Measurements from ENCODE around the gene ZPBP. TPM values are rescaled to one million over a fixed set of nuclear protein-coding genes. Genes with fewer than 3 reads are reported as not detected.

The ZPBP gene
- total RNA-seq, 1 experiment from 2014 or later: not detected

DNA sequence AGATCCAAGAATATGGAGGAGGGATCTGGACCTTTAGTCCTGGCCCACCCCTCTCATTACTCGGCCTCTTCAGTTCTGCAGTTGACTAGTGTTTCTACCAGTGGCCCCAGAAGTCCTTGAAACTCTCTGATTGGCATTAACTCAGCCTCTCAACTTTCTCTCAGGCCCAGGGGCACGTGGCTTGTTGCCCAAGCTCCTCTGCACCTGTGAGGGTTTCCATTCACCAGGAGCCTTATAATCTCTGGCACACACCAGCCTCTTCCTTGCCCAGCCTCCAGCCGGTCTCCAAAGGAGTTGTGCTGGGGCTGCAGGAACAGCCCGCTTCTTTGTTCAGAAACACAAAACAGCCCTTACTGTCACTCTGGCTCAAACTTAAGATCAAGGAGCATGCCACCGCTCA lies 47.6 kb upstream of the ZPBP start:
- Histone ChIP-seq H3K14ac (ENCODE audit: insufficient read depth, low read length) (no peak overlapping the region), H3K23ac (ENCODE audit: insufficient read length, low read depth, low read length) (no peak overlapping the region), H3K18ac (ENCODE audit: insufficient read length, low read depth, low read length) (no peak overlapping the region), H2AK5ac (ENCODE audit: insufficient read length, low read length) (no peak overlapping the region), H3K9me3 (ENCODE audit: control insufficient read depth, low read depth, low read length) (no peaks in the 10 kb centered on the region), H4K8ac (replicated peaks; ENCODE audit: insufficient read length, low read depth, low read length) (no peak overlapping the region), H3K27ac (ENCODE audit: insufficient read length, low read depth, low read length) (no peak overlapping the region), H3K27me3 (ENCODE audit: insufficient read depth, low read length) (no peaks in the 10 kb centered on the region), H2BK20ac (ENCODE audit: low read depth, low read length, poor library complexity, severe bottlenecking) (no peak overlapping the region), H3K56ac (ENCODE audit: insufficient read length, low read depth, low read length) (no peak overlapping the region), H3K79me1 (ENCODE audit: insufficient read depth, low read depth, low read length, poor library complexity, severe bottlenecking) (no peaks in the 10 kb centered on the region), H2AFZ (ENCODE audit: low read length) (no peak overlapping the region), H3K4me1 (ENCODE audit: insufficient read depth, low read length) (no peaks in the 10 kb centered on the region), H2BK12ac (ENCODE audit: insufficient read length, low read depth, low read length) (no peak overlapping the region), H3K23me2 (ENCODE audit: insufficient read length, low read depth, low read length, poor library complexity, severe bottlenecking) (no peaks in the 10 kb centered on the region), H3K4me2 (ENCODE audit: insufficient read depth, insufficient read length, low read length) (no peak overlapping the region), H3T11ph (ENCODE audit: low read length) (no peak overlapping the region), H2BK120ac (ENCODE audit: low read depth, low read length, poor library complexity, severe bottlenecking) (no peak overlapping the region), H3K9ac (ENCODE audit: extremely low read depth, insufficient read length, low read length) (no peak overlapping the region), H3K79me2 (ENCODE audit: insufficient read depth, low read length) (no peaks in the 10 kb centered on the region), H4K91ac (ENCODE audit: insufficient read length, low read depth, low read length) (no peak overlapping the region), H3K4ac (ENCODE audit: low read depth, low read length) (no peak overlapping the region), H4K5ac (ENCODE audit: insufficient read length, low read depth, low read length) (no peak overlapping the region), H2BK15ac (ENCODE audit: low read depth, low read length) (no peak overlapping the region), H4K20me1 (ENCODE audit: control insufficient read depth, insufficient read depth, insufficient read length) (no peaks in the 10 kb centered on the region), H2BK5ac (ENCODE audit: insufficient read length, low read length) (no peak overlapping the region)
- H3K9me3 Mint-ChIP-seq: peaks cover 3% of the 10 kb centered on the region in 2 experiments; a peak in 4 of 5 replicates
- H3K4me3 Mint-ChIP-seq: no peak overlapping the region
- no peak overlapping the region for H3K27ac Mint-ChIP-seq
- H3K27me3 Mint-ChIP-seq (ENCODE audit: low read depth): no peaks in the 10 kb centered on the region
- peaks cover 0 to 4% (median 0%) of the 10 kb centered on the region in 3 experiments; a peak in 2 of 7 replicates for H3K36me3 Mint-ChIP-seq (ENCODE audit: insufficient read depth in 1 of 3, low read depth in 3 of 3)
- no peak for DNase-seq
- H3K4me1 Mint-ChIP-seq: no peaks in the 10 kb centered on the region
- TF ChIP-seq, protein P1, sequence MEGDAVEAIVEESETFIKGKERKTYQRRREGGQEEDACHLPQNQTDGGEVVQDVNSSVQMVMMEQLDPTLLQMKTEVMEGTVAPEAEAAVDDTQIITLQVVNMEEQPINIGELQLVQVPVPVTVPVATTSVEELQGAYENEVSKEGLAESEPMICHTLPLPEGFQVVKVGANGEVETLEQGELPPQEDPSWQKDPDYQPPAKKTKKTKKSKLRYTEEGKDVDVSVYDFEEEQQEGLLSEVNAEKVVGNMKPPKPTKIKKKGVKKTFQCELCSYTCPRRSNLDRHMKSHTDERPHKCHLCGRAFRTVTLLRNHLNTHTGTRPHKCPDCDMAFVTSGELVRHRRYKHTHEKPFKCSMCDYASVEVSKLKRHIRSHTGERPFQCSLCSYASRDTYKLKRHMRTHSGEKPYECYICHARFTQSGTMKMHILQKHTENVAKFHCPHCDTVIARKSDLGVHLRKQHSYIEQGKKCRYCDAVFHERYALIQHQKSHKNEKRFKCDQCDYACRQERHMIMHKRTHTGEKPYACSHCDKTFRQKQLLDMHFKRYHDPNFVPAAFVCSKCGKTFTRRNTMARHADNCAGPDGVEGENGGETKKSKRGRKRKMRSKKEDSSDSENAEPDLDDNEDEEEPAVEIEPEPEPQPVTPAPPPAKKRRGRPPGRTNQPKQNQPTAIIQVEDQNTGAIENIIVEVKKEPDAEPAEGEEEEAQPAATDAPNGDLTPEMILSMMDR (conservative IDR thresholded peaks at IDR 0.05): no peak
- no CpG with 5 or more reads among the region's 5 CpGs for WGBS (ENCODE audit: extremely low coverage, insufficient read length, low lambda C conversion rate)

All from H9 (cell line).